GM12801 (cell line): Measurements from ENCODE around the gene POLR2F.

Experiments
- CTCF ChIP-seq: IDR thresholded peaks from one replicate; pipeline ENCODE4 v1.5.1; 2011; ENCODE audit warnings: control low read depth; ENCODE audit not compliant: insufficient read length; ENCODE audit errors: extremely low read depth

The POLR2F gene

GRCh38 chr22:37991731-37992442 is 38.4 kb downstream of the POLR2F start:
- no peak for TF ChIP-seq CTCF

GRCh38 chr22:37994049-37994448 is 40.5 kb downstream of the POLR2F start:
- no peak for TF ChIP-seq CTCF

- no peak for TF ChIP-seq CTCF
Measured at GRCh38 chr22:37994982-37995381, 41.5 kb downstream of the POLR2F start.

GRCh38 chr22:37995460-37995859 is 42.0 kb downstream of the POLR2F start:
- TF ChIP-seq CTCF, result no peak

- TF ChIP-seq CTCF, result no peak
Measured at GRCh38 chr22:37996079-37996478, 42.6 kb downstream of the POLR2F start.

GRCh38 chr22:37996515-37997246 is 43.2 kb downstream of the POLR2F start:
- TF ChIP-seq CTCF, result no peak

- TF ChIP-seq CTCF, result no peak
Measured at GRCh38 chr22:37998543-37998942, 45.0 kb downstream of the POLR2F start.
